ENCODE results near the gene CTAGE1.

The CTAGE1 gene

GRCh38 chr18:22456116-22456480, 38.4 kb upstream of the CTAGE1 start:
- H3K9me3 ChIP-seq (ENCODE audit: insufficient read depth, low read depth, low read length): no peaks in the 10 kb centered on the region
- H3K36me3 ChIP-seq (ENCODE audit: insufficient read depth, low read length): no peaks in the 10 kb centered on the region
- no peak overlapping the region for H3K9ac ChIP-seq (ENCODE audit: low read depth, low read length, poor library complexity, severe bottlenecking)
- H3K9me2 ChIP-seq (replicated peaks; ENCODE audit: low read depth, low read length): no peaks in the 10 kb centered on the region
- no peak overlapping the region for H3K4me2 ChIP-seq (ENCODE audit: low read depth, low read length, poor library complexity, severe bottlenecking)
- no peaks in the 10 kb centered on the region for H3K79me2 ChIP-seq (ENCODE audit: insufficient read depth, low read length)
- no peak overlapping the region for H2AFZ ChIP-seq (ENCODE audit: low read length)
- no peak overlapping the region for H3K4me3 ChIP-seq (ENCODE audit: low read length, poor library complexity, severe bottlenecking)
- H3K27me3 ChIP-seq (ENCODE audit: insufficient read depth, low read length, poor library complexity, severe bottlenecking): no peaks in the 10 kb centered on the region
- H4K20me1 ChIP-seq (ENCODE audit: insufficient read depth, low read length, poor library complexity, severe bottlenecking): no peaks in the 10 kb centered on the region
- TF ChIP-seq CTCF (conservative IDR thresholded peaks at IDR 0.05; ENCODE audit: low read length) (no peak), EZH2phosphoT487 (IDR thresholded peaks at IDR 0.05; ENCODE audit: borderline replicate concordance) (no peak)
- no peaks in the 10 kb centered on the region for H3F3A ChIP-seq (ENCODE audit: low read depth)
- no peaks in the 10 kb centered on the region for H3K4me1 ChIP-seq (ENCODE audit: insufficient read depth, low read length, poor library complexity, severe bottlenecking)

- Histone ChIP-seq H3F3A (ENCODE audit: low read depth) (no peaks in the 10 kb centered on the region), H3K4me2 (ENCODE audit: low read depth, low read length, poor library complexity, severe bottlenecking) (no peak overlapping the region), H3K4me3 (ENCODE audit: low read length, poor library complexity, severe bottlenecking) (no peak overlapping the region), H2AFZ (ENCODE audit: low read length) (no peak overlapping the region), H3K9me2 (replicated peaks; ENCODE audit: low read depth, low read length) (no peaks in the 10 kb centered on the region), H4K20me1 (ENCODE audit: insufficient read depth, low read length, poor library complexity, severe bottlenecking) (no peaks in the 10 kb centered on the region), H3K79me2 (ENCODE audit: insufficient read depth, low read length) (no peaks in the 10 kb centered on the region), H3K4me1 (ENCODE audit: insufficient read depth, low read length, poor library complexity, severe bottlenecking) (no peaks in the 10 kb centered on the region), H3K9ac (ENCODE audit: low read depth, low read length, poor library complexity, severe bottlenecking) (no peak overlapping the region), H3K27me3 (ENCODE audit: insufficient read depth, low read length, poor library complexity, severe bottlenecking) (no peaks in the 10 kb centered on the region), H3K36me3 (ENCODE audit: insufficient read depth, low read length) (no peaks in the 10 kb centered on the region), H3K9me3 (ENCODE audit: insufficient read depth, low read depth, low read length) (no peaks in the 10 kb centered on the region)
- TF ChIP-seq EZH2phosphoT487 (IDR thresholded peaks at IDR 0.05; ENCODE audit: borderline replicate concordance): no peak
- no peak for TF ChIP-seq CTCF (conservative IDR thresholded peaks at IDR 0.05; ENCODE audit: low read length)
Observed at GRCh38 chr18:22455425-22456115, 37.9 kb upstream of the CTAGE1 start.

- Histone ChIP-seq H3K9me2 (replicated peaks; ENCODE audit: low read depth, low read length) (no peaks in the 10 kb centered on the region), H3K4me1 (ENCODE audit: insufficient read depth, low read length, poor library complexity, severe bottlenecking) (no peaks in the 10 kb centered on the region), H3F3A (ENCODE audit: low read depth) (no peaks in the 10 kb centered on the region), H3K36me3 (ENCODE audit: insufficient read depth, low read length) (no peaks in the 10 kb centered on the region), H3K4me2 (ENCODE audit: low read depth, low read length, poor library complexity, severe bottlenecking) (no peak overlapping the region), H3K9ac (ENCODE audit: low read depth, low read length, poor library complexity, severe bottlenecking) (no peak overlapping the region), H3K27me3 (ENCODE audit: insufficient read depth, low read length, poor library complexity, severe bottlenecking) (no peaks in the 10 kb centered on the region), H2AFZ (ENCODE audit: low read length) (no peak overlapping the region), H4K20me1 (ENCODE audit: insufficient read depth, low read length, poor library complexity, severe bottlenecking) (no peaks in the 10 kb centered on the region), H3K79me2 (ENCODE audit: insufficient read depth, low read length) (no peaks in the 10 kb centered on the region), H3K9me3 (ENCODE audit: insufficient read depth, low read depth, low read length) (peaks cover 5% of the 10 kb centered on the region; the same call in 1 of the 2 replicates), H3K4me3 (ENCODE audit: low read length, poor library complexity, severe bottlenecking) (no peak overlapping the region)
- TF ChIP-seq EZH2phosphoT487 (IDR thresholded peaks at IDR 0.05; ENCODE audit: borderline replicate concordance): no peak
- no peak for TF ChIP-seq CTCF (conservative IDR thresholded peaks at IDR 0.05; ENCODE audit: low read length)
Observed at GRCh38 chr18:22453315-22453714, 35.6 kb upstream of the CTAGE1 start.
